GM12874 (cell line): Measurements from ENCODE around the gene DBNL.

Experiments
- CTCF ChIP-seq: IDR thresholded peaks from 2 replicates; pipeline ENCODE4 v1.5.1; 2011; ENCODE audit warnings: low read depth, mild to moderate bottlenecking, control low read depth, low read length, moderate library complexity; ENCODE audit not compliant: insufficient read depth

DBNL gene

GRCh38 chr7:44071726-44072363 is 27.3 kb downstream of the DBNL start:
- TF ChIP-seq CTCF, result no peak

- peak; percentile 71 for TF ChIP-seq CTCF
Measured at GRCh38 chr7:44072364-44073231, 28.1 kb downstream of the DBNL start.

- no peak for TF ChIP-seq CTCF
Measured at GRCh38 chr7:44073664-44074348, 29.3 kb downstream of the DBNL start.

- TF ChIP-seq CTCF, result no peak
Measured at GRCh38 chr7:44074349-44074695, 29.8 kb downstream of the DBNL start.

- TF ChIP-seq CTCF, result no peak
Measured at GRCh38 chr7:44075296-44076075, 31.0 kb downstream of the DBNL start.

- no peak for TF ChIP-seq CTCF
Measured at GRCh38 chr7:44076101-44076895, 31.8 kb downstream of the DBNL start.
